Uterus (tissue), 4 donors: ENCODE results near the gene SCGB2B2. TPM values are rescaled to one million over a fixed set of nuclear protein-coding genes. Genes with fewer than 3 reads are reported as not detected.
"Not testable (repeated sequence)": the region's sequence is repeated elsewhere in the genome, so short reads cannot be mapped to it uniquely, and the experiment has no call there.

Source experiments
- DNase-seq, 2 donors: peaks; one replicate each; pipeline ENCODE4 v3.0.0-alpha.2; 2019 to 2020
- H3K27ac ChIP-seq, 2 donors: fragments of 200-600 bp; sonication (generic); 1 replicate in 1 of 2; 2 replicates in 1 of 2; pipeline ENCODE4 v1.5.1; 2016 to 2018
- H3K27me3 ChIP-seq, 2 donors: fragments of 200-600 bp; sonication (generic); one replicate each; pipeline ENCODE4 v1.5.1; 2018 to 2019; ENCODE audit warnings: control low read depth in 1 of 2
- H3K36me3 ChIP-seq, 2 donors: fragments of 200-600 bp; sonication (generic); one replicate each; pipeline ENCODE4 v1.5.1; 2019; ENCODE audit warnings: control low read depth in 1 of 2
- H3K4me1 ChIP-seq, 2 donors: fragments of 200-600 bp; sonication (generic); one replicate each; pipeline ENCODE4 v1.5.1; 2018 to 2019; ENCODE audit warnings: control low read depth in 1 of 2
- H3K4me3 ChIP-seq, 2 donors: fragments of 200-600 bp; sonication (generic); 1 replicate in 1 of 2; 2 replicates in 1 of 2; pipeline ENCODE4 v1.5.1; 2018 to 2019; ENCODE audit warnings: mild to moderate bottlenecking in 1 of 2
- H3K9me3 ChIP-seq, 2 donors: fragments of 200-600 bp; sonication (generic); one replicate each; pipeline ENCODE4 v1.5.1; 2019; ENCODE audit warnings: control low read depth in 1 of 2
- CTCF ChIP-seq, 4 experiments: fragments of 200-600 bp in 2 of 4; fragments of 450-650 bp in 2 of 4; sonication (generic) in 2 of 4; IDR thresholded peaks; one replicate each; pipeline ENCODE4 v1.5.1; 2016 to 2019; ENCODE audit warnings: antibody characterized with exemption in 4 of 4, mild to moderate bottlenecking in 2 of 4, moderate library complexity in 1 of 4
- POLR2A ChIP-seq, 2 donors: fragments of 450-650 bp; IDR thresholded peaks; one replicate each; pipeline ENCODE4 v1.6.1; 2016; ENCODE audit warnings: antibody characterized with exemption in 2 of 2, mild to moderate bottlenecking in 1 of 2, moderate library complexity in 1 of 2
- intact Hi-C: fragments of 100-400 bp; cut with DNase I; formaldehyde crosslinking; loops from one replicate; pipeline ENCODE4 v1.15.1; 2023; ENCODE audit warnings: low total_unique reads
- total RNA-seq, 4 donors: library from RNA; depleted of rRNA in 3 of 4; stranded (reverse); fragments of >200 nt in 3 of 4; gene quantifications; one replicate each; pipeline versions ENCODE4 v1.1.0 to v1.2.4, GENCODE V29; 2014 to 2023
- donor health status: DM: yes; HTN: yes; CAD: no.

Gene SCGB2B2
- total RNA-seq, 4 donors from 2014 or later = 0.98 TPM; not detected in 3

- Histone ChIP-seq H3K4me1 (no peaks in the 10 kb centered on the region), H3K9me3 (no peaks in the 10 kb centered on the region), H3K27me3 (no peaks in the 10 kb centered on the region), H3K27ac (no peak overlapping the region), H3K4me3 (no peak overlapping the region), H3K36me3 (no peaks in the 10 kb centered on the region)
- no peak for TF ChIP-seq POLR2A (IDR thresholded peaks at IDR 0.05)
- no peak for TF ChIP-seq CTCF (IDR thresholded peaks at IDR 0.05)
- DNase-seq = no peak
- intact Hi-C loops = no loop called here
These were observed 10.6 kb downstream of the SCGB2B2 start for GRCh38 chr19:34666200-34666957.

- H3K4me1 ChIP-seq, H3K27ac ChIP-seq, H3K36me3 ChIP-seq, H3K9me3 ChIP-seq, DNase-seq, intact Hi-C loops, H3K27me3 ChIP-seq, H3K4me3 ChIP-seq: not testable (repeated sequence)
These were observed 11.7 kb downstream of the SCGB2B2 start for GRCh38 chr19:34665275-34665674.

- Histone ChIP-seq H3K36me3 (no peaks in the 10 kb centered on the region), H3K9me3 (no peaks in the 10 kb centered on the region), H3K27ac (no peak overlapping the region), H3K27me3 (no peaks in the 10 kb centered on the region), H3K4me3 (no peak overlapping the region), H3K4me1 (no peaks in the 10 kb centered on the region)
- intact Hi-C loops = no loop called here
- TF ChIP-seq CTCF (IDR thresholded peaks at IDR 0.05) (no peak), POLR2A (IDR thresholded peaks at IDR 0.05) (no peak)
- no peak for DNase-seq
These were observed 12.1 kb downstream of the SCGB2B2 start for GRCh38 chr19:34664870-34665269.

GRCh38 chr19:34664168-34664567, 12.8 kb downstream of the SCGB2B2 start:
- Histone ChIP-seq H3K36me3 (no peaks in the 10 kb centered on the region), H3K27me3 (no peaks in the 10 kb centered on the region), H3K4me1 (no peaks in the 10 kb centered on the region), H3K9me3 (no peaks in the 10 kb centered on the region), H3K27ac (no peak overlapping the region), H3K4me3 (no peak overlapping the region)
- DNase-seq = no peak
- TF ChIP-seq CTCF (IDR thresholded peaks at IDR 0.05) (no peak), POLR2A (IDR thresholded peaks at IDR 0.05) (no peak)
- intact Hi-C loops = no loop called here

GRCh38 chr19:34662919-34663318, 14.0 kb downstream of the SCGB2B2 start:
- Histone ChIP-seq H3K27ac (no peak overlapping the region), H3K9me3 (no peaks in the 10 kb centered on the region), H3K36me3 (no peaks in the 10 kb centered on the region), H3K27me3 (no peaks in the 10 kb centered on the region), H3K4me1 (no peaks in the 10 kb centered on the region), H3K4me3 (no peak overlapping the region)
- no peak for DNase-seq
- TF ChIP-seq POLR2A (IDR thresholded peaks at IDR 0.05) (no peak), CTCF (IDR thresholded peaks at IDR 0.05) (no peak)
- intact Hi-C loops = no loop called here
